HCEC 1CT (cell line): ENCODE results near the gene ABCF2.

Experiments
- DNase-seq: peaks from one replicate; pipeline ENCODE4 v3.0.0-alpha.2; 2017

The ABCF2 gene

DNA sequence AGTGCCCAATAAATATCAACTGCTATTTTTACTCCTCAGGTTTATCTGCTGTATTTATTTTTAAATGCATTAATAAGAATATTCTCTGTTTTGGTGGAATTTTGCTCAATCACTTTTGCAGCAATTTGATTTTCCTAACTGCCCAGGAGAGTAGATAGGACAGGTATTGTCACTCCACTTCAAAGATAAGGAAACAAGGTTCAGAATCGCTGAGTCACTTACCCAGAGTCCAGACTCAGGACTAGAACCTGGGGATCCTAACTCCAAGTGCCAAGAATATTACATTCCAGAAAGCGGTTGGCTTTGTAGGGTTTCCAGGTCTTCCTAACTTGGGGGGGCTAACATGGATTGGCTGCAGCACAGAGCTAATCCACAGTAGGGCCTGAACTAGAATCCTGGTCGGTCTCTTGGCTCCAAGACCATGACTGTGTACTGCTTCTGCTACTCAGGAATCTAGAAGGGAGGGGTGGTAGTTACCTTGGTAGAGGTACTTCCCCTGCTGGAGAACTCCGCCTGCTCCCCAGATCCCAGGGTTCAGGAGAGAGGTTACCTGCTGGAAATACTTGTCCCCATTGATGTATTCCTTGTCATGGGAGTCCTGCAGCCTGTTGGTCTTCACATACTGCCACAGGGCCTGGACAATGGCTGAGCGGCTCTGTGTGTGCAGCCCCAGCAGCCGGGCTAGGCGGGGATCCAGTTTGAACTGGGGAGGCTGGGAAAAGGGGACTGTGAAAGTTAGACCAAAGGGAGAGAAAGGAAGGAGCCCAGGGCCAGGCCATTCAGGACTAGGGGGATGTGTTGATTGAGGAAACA lies 14.1 kb upstream of the ABCF2 start:
- no peak for DNase-seq

GRCh38 chr7:151240536-151240935 lies 13.5 kb upstream of the ABCF2 start:
- DNase-seq = no peak

DNA sequence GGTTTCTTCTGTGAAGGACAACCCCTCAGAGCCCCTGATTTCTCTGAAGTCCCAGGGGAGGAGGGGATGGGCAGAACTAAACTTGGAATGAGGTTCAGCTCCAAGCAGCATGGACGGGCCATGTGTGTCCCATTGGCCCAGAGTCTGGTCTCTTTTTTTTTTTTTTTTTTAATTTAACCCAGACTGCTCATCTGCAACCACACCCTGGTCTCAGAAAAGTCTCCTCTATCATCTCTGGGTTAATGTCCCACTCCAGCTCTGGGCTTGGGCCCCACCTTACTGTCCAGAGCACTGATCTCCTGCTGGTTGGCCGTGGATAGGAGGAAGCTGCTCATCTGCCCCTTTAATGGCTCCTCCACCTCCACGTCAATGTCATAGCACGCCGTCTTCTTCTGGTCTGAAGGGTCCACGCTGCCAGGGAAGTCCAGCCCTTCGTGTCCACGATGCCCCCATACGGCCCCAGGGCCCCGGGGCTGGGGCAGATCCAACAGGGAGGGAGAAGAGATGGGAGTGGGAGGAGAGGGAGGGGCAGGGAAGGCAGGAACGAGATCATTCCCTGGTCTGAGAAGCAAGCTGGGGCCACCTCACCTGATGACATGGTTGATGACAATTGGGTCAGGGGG lies 12.9 kb upstream of the ABCF2 start:
- DNase-seq = no peak

GRCh38 chr7:151238924-151239836 lies 12.2 kb upstream of the ABCF2 start:
- DNase-seq = no peak

DNA sequence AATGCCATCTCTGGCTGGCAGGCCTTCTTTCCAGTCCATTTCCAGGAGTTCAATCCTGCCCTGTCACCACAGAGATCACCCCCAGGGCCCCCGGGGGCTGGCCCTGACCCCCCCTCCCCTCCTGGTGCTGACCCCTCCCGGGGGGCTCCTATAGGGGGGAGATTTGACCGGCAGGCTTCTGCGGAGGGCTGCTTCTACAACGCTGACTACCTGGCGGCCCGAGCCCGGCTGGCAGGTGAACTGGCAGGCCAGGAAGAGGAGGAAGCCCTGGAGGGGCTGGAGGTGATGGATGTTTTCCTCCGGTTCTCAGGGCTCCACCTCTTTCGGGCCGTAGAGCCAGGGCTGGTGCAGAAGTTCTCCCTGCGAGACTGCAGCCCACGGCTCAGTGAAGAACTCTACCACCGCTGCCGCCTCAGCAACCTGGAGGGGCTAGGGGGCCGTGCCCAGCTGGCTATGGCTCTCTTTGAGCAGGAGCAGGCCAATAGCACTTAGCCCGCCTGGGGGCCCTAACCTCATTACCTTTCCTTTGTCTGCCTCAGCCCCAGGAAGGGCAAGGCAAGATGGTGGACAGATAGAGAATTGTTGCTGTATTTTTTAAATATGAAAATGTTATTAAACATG lies 11.3 kb upstream of the ABCF2 start:
- no peak for DNase-seq

GRCh38 chr7:151237244-151238189 lies 10.5 kb upstream of the ABCF2 start:
- DNase-seq = no peak

- no peak for DNase-seq
Measured at GRCh38 chr7:151236406-151236805, 9.4 kb upstream of the ABCF2 start.

DNA sequence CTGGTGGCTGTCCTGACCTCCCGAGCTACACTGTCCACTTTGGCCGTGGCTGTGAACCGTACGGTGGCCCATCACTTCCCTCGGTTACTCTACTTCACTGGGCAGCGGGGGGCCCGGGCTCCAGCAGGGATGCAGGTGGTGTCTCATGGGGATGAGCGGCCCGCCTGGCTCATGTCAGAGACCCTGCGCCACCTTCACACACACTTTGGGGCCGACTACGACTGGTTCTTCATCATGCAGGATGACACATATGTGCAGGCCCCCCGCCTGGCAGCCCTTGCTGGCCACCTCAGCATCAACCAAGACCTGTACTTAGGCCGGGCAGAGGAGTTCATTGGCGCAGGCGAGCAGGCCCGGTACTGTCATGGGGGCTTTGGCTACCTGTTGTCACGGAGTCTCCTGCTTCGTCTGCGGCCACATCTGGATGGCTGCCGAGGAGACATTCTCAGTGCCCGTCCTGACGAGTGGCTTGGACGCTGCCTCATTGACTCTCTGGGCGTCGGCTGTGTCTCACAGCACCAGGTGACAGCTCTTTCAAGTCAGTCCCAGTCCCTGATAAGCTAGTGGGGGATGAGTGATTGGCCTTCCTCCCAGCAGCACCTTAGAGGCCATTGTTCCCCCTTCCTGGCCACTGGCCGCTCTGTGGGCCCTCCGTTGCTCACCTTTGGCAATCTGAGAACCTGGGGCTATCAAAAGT lies 8.2 kb upstream of the ABCF2 start:
- DNase-seq = no peak

DNA sequence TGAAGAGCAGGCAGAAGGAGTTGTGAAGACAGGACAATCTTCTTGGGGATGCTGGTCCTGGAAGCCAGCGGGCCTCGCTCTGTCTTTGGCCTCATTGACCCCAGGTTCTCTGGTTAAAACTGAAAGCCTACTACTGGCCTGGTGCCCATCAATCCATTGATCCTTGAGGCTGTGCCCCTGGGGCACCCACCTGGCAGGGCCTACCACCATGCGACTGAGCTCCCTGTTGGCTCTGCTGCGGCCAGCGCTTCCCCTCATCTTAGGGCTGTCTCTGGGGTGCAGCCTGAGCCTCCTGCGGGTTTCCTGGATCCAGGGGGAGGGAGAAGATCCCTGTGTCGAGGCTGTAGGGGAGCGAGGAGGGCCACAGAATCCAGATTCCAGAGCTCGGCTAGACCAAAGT lies 6.8 kb upstream of the ABCF2 start:
- no peak for DNase-seq

DNA sequence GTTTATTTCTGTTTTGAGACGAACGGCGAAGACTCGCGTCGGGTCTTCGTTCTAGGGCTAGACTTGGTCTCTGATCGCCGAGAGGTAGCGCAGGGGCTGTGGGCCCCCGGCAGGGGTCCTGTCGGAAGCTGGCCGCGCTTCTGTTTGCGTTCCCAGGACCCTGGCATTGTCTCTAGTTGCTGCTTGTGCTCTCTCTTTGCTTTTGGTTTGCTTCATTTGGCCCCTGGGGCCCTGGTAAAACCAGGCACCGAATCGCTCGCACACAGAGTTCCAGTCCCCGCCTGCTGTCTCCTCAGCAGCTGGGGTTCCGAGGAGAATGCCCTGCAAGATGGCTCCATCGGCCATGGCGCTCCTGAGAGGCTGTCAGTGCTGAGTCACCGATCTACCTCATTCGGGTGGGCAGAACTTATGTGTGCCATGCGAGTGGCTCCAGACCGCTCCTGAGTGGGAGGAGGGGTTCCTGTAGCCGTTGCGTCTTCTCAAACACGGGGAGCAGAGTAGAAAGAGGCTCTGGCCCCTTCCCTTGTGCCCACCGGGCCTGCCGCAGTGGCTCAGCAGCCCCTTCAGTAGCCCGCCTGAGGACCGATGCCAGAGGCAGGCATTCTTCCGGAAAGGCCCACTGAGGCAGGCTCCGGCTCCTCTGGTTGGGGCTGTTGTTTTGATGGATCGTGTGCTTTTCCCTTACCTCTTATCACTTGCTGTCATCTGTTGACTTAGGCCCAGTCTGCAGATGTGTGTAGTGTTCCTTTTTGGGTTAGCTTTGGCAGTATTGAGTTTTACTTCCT lies 6.1 kb upstream of the ABCF2 start:
- DNase-seq = peak; percentile 77

DNA sequence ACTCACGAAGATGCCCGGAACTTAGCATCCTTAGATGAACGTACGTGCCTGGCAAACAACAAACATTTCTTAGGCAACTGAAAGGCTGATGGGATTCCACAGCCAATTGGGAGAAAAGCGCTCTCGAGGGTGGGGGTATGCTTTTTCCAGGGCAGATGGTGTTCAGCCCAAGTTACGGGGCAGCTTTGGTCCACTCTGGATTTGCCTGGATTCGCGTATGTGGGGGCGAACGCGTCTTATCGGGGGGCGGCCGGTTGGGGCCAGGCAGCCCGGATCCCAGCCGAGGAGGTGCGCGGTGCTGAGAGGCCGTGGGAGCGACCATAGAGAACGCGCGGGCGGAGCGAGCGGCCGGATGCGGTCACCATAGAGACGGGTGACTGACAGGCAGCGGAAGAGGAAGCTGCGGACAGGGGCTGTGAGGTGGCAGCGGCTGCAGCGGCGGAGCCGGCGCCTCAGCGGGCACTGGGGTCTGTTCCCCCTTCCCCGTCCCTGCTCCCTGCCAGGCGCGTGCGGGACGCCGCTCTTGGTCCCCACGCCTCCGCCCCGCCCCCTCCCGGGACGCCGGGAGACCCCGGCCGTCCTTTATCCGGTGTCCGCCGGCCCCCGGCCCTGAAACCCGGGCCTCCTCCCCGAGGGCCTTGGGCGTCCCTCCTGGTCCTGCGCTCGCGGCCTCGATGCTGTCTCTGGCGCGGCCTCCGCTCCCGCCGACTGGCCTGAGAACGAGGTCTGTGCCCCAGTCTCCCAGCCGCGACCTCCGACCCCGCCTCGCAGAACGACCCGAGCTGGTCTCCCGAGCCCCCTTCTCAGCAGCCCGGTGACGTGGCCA lies 5.3 kb upstream of the ABCF2 start, which contains the start of gene CHPF2:
Gene CHPF2, plus strand, starts transcription at position 393 of the 826 bp plus-strand sequence. CDS start 1,529 bp downstream, outside the sequence.
- DNase-seq = peak; percentile 81

DNA sequence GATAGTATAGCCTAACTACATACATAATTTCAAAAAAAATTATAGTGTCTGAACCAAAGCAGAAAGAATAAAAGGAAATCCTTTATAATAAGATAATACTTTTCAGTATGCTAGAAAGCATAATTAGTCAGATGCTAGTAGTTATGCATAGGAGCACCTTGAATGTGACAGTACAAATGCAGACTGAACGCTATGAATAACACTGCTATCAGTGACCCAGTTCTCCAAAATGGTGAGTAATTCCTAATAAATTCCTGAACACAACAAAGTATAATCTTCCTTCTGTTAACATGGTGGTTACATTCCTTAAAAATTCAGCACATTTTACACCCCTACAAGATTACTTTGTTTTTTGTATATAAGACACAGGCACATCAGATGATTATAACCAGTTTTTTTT lies 4.1 kb upstream of the ABCF2 start:
- no peak for DNase-seq

GRCh38 chr7:151229249-151229648 lies 2.2 kb upstream of the ABCF2 start:
- no peak for DNase-seq

DNA sequence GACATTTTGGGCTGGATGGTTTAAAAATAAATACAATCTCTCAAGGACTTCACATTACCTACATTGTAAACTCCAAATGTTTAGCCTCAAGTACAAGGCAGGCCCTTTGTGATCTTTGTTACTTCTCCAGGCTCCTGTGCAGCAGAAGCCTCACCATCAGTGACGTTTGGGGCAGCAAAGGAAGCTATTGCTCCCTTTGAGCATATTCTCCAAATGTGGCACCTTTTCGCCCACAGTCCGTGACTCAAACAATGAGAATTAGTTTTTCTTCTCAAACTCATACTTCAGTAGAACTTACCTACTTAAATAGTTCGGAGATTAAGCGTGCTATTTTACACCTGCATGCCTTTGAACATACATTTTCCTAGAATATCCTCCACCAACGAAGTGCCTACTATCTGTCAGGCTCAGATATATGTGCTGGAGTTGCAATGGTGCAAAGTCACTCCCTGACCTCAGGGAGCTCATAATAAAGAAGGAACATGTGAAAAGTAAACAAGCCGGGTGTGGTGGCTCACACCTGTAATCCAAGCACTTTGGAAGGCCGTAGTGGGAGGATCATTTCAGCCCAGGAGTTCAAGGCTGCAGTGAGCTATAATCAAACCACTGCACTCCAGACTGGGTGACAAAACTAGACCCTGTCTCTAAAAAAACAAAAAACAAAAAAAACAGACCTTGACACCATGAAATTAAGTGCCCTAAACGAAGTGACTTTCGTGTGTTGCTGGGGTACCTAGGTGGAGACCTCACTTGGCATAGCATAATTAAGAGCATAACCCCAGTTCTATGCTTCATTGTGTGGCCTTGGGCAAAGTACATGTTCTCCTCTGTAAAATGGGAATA lies 1.2 kb upstream of the ABCF2 start:
- no peak for DNase-seq

- DNase-seq = no peak
Measured at GRCh38 chr7:151226560-151226874, 488 bp downstream of the ABCF2 start.

DNA sequence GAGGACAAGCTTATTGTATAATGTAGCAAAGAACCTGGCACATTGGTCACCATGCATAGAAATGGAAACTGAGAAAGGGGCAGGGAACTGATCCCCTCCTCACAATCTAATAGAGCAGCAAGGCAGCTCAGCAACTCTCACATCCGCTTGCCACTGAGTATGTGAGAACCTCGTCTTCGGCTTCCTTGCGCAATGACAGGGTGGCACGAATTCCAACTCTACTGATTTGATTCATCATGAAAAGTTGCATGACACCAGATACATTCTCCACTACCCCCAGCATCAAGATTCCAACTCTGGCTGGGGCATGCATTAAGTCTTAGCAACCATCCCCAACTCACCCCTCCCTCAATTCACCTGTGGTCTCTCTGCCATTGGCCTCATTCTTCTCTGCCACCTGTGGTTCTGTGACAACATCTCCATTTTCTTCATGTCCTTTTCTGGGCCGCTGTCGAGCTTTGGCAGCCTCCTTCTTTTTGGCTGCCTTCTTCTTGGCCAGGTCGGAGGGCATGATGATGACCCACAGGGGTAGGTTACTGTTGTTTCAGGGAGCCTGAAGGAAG lies 976 bp downstream of the ABCF2 start:
- DNase-seq = no peak

DNA sequence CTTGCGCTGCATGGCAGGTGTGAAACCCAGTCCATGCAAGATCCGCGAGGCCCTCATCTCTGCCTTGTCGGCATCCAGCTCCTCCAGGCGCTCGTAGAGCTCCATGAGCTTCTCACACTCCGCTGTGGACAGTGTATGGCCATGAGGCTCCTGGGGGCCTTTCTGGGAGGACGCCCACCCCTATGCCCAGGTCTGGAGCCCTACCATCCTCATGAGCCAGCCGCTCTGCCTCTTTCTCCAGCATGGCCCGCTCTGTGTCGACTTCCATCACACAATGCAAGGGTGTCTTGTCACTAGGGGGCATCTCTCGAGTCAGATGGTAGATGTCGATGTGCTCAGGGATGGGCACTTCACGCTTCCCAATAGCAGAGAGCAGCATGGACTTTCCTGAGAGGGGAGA lies 3.3 kb downstream of the ABCF2 start:
- no peak for DNase-seq

DNA sequence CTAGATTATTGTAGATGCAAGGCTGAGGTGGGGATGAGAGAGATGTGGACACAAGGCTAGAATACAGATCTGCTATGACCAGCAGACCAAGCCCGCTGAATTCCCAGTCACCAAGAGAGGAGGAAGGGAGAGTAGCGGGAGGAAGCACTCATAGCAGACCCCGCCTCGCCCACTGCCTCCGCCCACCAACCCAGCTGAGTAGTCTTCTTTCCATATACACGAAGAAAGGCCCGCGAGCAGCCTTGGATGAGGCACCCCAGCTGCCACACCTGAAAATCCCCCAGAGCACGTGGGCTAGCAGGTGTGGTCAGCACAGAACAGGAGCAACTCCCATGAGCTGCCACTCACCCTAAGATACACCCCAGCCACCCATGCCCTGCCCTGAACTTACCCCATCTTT lies 8.8 kb downstream of the ABCF2 start:
- no peak for DNase-seq
